Muscle layer of colon (tissue), 2 donors: Measurements from ENCODE around the gene ADAM12.

ENCODE experiments used
- H3K27ac ChIP-seq: one replicate; pipeline ENCODE4 v1.7.0; 2013; ENCODE audit warnings: low read depth, mild to moderate bottlenecking, low read length, moderate library complexity
- H3K27me3 ChIP-seq, 2 donors: one replicate each; pipeline ENCODE4 v1.7.0; 2013; ENCODE audit warnings: low read length in 2 of 2, mild to moderate bottlenecking in 2 of 2; ENCODE audit not compliant: insufficient read depth in 2 of 2, control insufficient read depth in 1 of 2
- H3K36me3 ChIP-seq: one replicate; pipeline ENCODE4 v1.7.0; 2013; ENCODE audit warnings: mild to moderate bottlenecking, low read length; ENCODE audit not compliant: insufficient read depth
- H3K4me1 ChIP-seq: one replicate; pipeline ENCODE4 v1.7.0; 2013; ENCODE audit warnings: mild to moderate bottlenecking, low read length; ENCODE audit not compliant: insufficient read depth
- H3K4me3 ChIP-seq, 2 donors: one replicate each; pipeline ENCODE4 v1.7.0; 2013; ENCODE audit warnings: low read length in 2 of 2, low read depth in 1 of 2, mild to moderate bottlenecking in 1 of 2, moderate library complexity in 1 of 2
- H3K9ac ChIP-seq: one replicate; pipeline ENCODE4 v1.7.0; 2013; ENCODE audit warnings: low read length
- H3K9me3 ChIP-seq: one replicate; pipeline ENCODE4 v1.7.0; 2013; ENCODE audit warnings: mild to moderate bottlenecking, low read length
- donor health status: abdominal sarcoma.
- donor health status: Adenocarcinoma of cecum.

ADAM12 gene

DNA sequence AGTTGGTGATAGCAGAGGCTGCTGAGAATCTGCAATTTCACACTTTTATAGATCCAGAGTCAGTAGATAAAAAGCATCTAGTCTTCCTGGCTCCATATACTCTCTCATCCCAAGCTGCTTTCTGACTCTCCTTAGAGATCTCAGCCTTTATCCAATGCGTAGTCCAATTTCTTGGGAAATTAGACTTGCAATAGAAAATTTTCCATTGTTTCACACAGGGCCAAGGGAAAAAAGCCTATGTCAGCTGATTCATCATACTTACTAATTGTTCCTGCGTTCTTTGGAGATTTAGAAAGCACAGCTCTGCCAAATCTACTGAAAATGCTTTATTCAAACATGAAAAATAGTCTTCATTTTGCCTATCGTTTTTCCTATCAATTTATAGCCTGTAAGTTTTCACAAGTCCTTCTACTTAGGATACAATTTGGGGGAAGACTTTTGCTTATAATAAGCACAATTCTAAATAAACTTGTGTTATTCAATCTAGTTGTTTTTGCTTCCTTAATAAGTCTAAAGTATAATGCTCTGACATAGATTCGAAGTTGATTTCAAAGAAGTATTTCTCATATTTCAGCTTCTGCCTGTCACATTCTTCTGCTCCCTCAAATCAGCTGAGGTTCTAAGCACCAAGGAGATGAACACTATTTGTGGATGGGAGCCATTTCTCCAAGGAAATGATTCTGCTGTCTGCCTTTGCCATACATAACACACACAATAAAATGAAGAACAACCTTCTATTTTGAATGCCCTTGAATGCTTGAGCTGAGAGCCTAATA, 165.4 kb downstream of the ADAM12 start:
- H3K27ac ChIP-seq = no peak overlapping the region
- no peaks in the 10 kb centered on the region for H3K9me3 ChIP-seq
- no peaks in the 10 kb centered on the region for H3K4me1 ChIP-seq
- H3K27me3 ChIP-seq = no peaks in the 10 kb centered on the region
- no peak overlapping the region for H3K4me3 ChIP-seq
- no peak overlapping the region for H3K9ac ChIP-seq
- no peaks in the 10 kb centered on the region for H3K36me3 ChIP-seq

DNA sequence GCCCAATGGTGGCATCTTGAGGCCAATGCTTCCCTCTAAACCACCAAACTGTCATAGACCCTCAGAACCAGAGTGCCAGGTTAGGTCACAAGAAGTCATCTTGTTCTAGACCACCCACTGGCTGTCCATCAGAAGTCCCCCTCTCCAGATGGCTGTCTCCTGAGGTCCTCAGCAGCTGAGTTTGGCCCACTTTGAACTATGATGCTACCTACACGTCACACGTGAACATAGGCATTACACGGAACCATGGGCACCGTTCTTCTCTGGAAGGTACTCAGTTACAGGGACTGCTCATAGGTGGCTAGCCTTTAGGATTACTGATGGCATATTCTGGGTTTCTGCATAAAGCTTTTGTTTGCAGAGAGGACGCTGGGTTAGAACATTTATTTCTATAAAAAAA, 166.4 kb downstream of the ADAM12 start:
- H3K36me3 ChIP-seq = no peaks in the 10 kb centered on the region
- H3K9me3 ChIP-seq = no peaks in the 10 kb centered on the region
- H3K4me1 ChIP-seq = no peaks in the 10 kb centered on the region
- no peak overlapping the region for H3K4me3 ChIP-seq
- H3K27me3 ChIP-seq = no peaks in the 10 kb centered on the region
- H3K9ac ChIP-seq = no peak overlapping the region
- H3K27ac ChIP-seq = no peak overlapping the region

DNA sequence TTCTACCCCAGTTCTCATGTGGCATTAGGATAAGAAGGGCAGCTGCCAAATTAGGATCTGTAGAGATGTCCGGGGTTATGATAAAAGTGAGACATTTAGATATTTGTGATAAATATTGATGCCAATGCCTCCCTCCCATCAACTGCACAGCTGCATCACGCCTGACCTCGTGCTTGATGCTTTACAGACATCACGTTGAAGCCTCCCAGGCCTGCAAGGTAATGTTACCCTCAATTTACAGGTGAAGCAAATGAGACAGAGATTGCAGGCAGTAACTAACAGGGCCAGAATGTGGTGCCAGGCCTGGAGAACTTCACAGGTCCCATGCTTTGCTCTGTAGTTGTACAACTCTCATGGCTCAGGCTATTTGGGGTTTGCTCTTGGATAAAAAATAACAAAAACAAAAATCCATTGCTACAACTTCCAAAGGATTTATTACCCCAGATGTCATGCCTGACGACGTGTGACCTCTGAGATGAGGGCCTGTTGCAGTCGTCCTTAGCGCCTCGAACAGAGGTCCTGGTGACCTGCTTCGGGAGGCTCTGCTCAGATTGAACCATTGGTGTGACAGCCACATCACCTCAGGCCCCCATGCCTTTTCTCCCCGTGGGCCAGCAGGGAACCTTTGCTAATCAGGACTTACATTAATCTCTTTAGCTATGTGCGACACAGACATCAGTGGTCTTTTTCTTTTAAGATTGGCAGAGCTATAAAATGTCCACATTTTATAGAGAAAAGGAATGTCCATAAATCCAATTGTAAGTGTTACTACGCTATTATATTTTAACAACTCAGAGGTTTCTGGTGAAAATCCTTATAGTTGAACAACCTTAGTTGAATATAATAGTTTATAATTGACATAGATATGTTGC, 169.3 kb downstream of the ADAM12 start:
- Histone ChIP-seq H3K4me1 (no peaks in the 10 kb centered on the region), H3K27me3 (no peaks in the 10 kb centered on the region), H3K4me3 (no peak overlapping the region)

DNA sequence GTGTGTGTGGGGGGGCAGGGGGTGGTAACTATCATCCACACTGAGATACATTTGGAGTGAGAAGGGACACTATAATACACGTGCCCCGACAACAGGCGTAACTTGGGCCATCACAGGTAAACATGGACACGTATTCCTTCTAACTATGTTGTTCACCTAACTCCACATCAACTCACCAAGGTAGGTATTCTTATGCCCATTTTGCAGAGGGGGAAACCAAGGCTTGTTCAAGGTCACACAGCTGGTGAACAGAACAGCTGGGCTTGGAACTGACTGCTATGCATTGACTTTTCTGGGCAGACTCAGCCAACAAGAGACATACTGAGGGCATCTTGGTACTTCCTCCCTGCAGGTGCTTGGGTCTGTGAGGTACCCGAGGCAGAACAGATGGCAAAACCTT, 170.1 kb downstream of the ADAM12 start:
- Histone ChIP-seq H3K27ac (no peak overlapping the region), H3K27me3 (no peaks in the 10 kb centered on the region), H3K4me3 (no peak overlapping the region), H3K9ac (no peak overlapping the region), H3K4me1 (no peaks in the 10 kb centered on the region), H3K36me3 (no peaks in the 10 kb centered on the region), H3K9me3 (no peaks in the 10 kb centered on the region)

More for the DNA sequence above, 169.3 kb downstream of the ADAM12 start:
- Histone ChIP-seq H3K9ac (no peak overlapping the region), H3K27ac (no peak overlapping the region), H3K9me3 (no peaks in the 10 kb centered on the region), H3K36me3 (no peaks in the 10 kb centered on the region)

DNA sequence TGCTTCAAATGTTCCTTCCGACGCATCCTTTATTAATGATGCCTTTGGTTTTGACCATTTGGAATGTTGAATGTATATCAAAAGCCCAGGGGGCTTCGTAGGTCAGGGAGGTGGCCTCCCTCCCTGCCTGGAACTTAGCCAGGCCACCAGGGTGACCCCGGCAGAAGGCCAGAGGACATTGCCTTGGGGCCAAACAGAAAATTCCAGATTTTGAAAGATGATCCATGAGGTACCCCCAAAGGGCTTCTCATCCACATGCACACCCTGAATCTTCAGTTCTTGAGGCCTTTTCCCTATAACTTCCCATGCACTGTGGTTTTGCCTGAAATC, 171.7 kb downstream of the ADAM12 start:
- Histone ChIP-seq H3K27me3 (no peaks in the 10 kb centered on the region), H3K4me3 (no peak overlapping the region), H3K4me1 (no peaks in the 10 kb centered on the region), H3K9ac (no peak overlapping the region), H3K36me3 (no peaks in the 10 kb centered on the region), H3K27ac (no peak overlapping the region), H3K9me3 (no peaks in the 10 kb centered on the region)

DNA sequence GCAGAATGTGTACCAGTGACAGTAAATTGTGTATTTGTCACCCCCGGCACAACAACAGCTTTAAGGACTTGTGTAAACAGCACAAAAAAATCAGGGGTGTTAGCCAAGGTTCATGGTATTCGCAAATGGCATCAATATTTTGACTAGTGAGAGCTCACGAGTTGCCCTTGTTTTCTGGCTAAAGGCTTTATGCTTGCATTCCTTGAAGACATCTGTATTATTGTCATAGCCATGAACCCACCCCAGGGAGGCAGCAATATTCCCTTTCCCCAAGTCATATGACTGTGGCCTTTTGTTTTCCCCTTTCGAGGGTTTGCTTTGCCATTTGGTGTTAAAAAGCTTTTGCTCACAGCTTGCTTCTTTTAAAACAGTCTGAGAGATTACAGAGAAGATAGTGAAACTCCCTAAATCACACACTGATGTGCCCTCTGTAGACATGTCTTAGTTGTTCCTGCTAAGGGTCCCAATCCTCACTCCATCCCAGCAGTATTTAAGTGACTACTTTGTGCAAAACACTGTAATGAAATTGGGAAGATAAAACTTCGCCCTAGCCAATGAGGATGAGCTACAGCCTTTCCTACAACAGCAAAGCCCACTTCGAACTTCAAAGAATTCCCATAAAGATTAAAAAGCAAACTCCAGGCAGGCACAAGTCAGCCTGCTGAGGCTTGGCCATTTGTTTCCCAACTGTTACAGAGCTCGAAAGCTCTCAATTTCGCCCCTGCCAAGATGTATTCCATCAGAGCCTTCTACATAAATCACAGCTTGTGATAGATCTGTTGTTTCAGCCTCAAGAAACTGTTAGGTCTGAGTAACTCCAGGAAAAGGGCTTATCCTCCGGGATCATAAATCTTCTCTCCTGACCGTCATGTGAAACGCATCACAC, 172.3 kb downstream of the ADAM12 start:
- H3K27ac ChIP-seq = no peak overlapping the region
- H3K4me3 ChIP-seq = no peak overlapping the region

DNA sequence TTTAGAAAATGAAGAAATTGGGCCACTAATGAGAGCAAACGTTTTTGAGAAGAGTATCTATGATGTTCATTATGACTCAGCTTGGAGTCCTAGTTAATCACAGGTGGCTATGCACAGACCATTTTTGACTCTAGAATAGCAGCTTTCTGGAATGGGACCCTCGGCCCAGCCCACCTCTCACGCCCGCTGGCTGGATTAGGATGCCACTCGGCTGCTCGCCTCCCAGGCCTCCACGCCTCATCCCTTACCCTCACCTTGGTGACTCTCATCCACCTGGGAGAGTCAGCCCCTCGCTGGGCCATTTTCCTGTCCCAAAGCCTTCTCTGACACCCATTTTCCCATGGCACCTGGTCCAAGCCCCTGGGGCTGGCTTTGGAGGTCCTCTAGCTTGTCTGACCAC, 173.6 kb downstream of the ADAM12 start:
- H3K36me3 ChIP-seq = no peaks in the 10 kb centered on the region

More for the DNA sequence above, 172.3 kb downstream of the ADAM12 start:
- Histone ChIP-seq H3K9ac (no peak overlapping the region), H3K9me3 (no peaks in the 10 kb centered on the region), H3K4me1 (no peaks in the 10 kb centered on the region), H3K27me3 (no peaks in the 10 kb centered on the region), H3K36me3 (no peaks in the 10 kb centered on the region)

DNA sequence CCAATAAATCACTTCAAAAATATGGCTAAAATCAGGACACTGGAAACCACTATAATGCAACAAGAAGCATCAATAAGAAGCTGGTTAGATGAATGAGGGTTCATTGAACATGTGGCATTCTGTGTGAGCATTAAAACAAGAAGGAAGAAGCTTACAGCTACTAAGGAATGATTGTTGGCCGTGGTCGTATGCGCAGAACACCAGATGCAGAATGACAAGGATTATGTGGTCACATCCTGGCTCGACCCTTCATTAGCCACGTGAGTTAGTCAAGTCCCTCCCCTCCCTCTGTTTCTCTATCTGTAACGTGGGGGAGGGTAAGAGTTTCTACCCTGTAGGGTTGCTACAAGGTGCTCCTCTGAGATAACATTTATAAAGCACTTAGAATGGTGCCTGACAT, 174.3 kb downstream of the ADAM12 start:
- Histone ChIP-seq H3K27ac (no peak overlapping the region), H3K27me3 (no peaks in the 10 kb centered on the region), H3K9ac (no peak overlapping the region), H3K9me3 (no peaks in the 10 kb centered on the region), H3K4me3 (no peak overlapping the region), H3K4me1 (no peaks in the 10 kb centered on the region), H3K36me3 (no peaks in the 10 kb centered on the region)

More for the DNA sequence above, 173.6 kb downstream of the ADAM12 start:
- Histone ChIP-seq H3K27ac (no peak overlapping the region), H3K4me1 (no peaks in the 10 kb centered on the region), H3K27me3 (no peaks in the 10 kb centered on the region), H3K9me3 (no peaks in the 10 kb centered on the region), H3K4me3 (no peak overlapping the region), H3K9ac (no peak overlapping the region)

DNA sequence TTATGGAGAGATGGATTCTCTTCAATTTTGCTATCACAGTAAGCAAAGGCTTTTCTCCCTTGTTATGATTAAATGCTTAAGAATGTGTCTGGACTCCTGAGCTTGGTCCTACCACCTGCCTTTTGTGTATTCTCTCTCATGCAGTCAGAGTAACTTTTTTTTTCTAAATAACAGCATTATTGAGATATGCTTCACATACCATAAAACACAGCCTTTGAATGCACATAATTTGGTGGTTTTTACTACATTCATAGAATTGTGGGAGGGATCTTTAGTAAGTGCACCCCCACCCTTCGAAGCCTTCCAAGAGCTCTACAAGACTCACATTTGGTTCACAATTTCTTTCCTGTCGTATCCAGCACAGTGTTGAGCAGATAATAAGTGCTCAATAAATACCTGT, 175.5 kb downstream of the ADAM12 start:
- Histone ChIP-seq H3K27ac (no peak overlapping the region), H3K9me3 (no peaks in the 10 kb centered on the region), H3K27me3 (no peaks in the 10 kb centered on the region), H3K36me3 (no peaks in the 10 kb centered on the region), H3K4me1 (no peaks in the 10 kb centered on the region), H3K4me3 (no peak overlapping the region), H3K9ac (no peak overlapping the region)

DNA sequence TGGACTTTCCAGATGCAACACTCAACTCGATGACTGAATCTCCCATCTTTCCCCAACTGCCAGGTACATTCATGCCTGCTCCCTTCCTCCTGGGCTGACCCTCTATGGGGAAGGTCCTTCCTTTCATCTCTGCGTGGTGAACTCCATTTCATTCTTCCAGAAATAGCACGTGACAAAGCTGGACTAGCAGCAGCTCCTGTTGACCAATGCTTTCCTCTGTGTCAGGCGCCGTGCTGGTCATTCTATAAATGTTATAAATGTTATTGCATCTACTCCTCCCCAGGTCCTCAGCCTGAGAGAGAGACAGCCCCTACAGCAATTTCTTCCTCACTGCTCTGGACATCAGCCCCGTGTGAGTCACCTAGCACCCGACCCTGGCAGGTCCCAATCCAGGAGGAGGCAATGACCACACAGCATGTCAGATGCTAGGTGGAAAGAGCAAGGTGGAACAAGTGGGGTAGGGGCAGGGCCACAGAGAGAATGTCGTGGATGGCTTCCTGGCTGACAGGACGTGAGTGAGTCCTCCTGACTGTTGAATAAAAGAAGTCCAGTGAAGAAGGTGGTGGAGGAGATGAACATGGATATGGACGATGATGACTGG, 178.1 kb downstream of the ADAM12 start:
- H3K4me3 ChIP-seq = no peak overlapping the region
- H3K4me1 ChIP-seq = no peaks in the 10 kb centered on the region
- no peak overlapping the region for H3K9ac ChIP-seq
- H3K36me3 ChIP-seq = no peaks in the 10 kb centered on the region
- no peaks in the 10 kb centered on the region for H3K27me3 ChIP-seq
- no peaks in the 10 kb centered on the region for H3K9me3 ChIP-seq
- H3K27ac ChIP-seq = no peak overlapping the region

DNA sequence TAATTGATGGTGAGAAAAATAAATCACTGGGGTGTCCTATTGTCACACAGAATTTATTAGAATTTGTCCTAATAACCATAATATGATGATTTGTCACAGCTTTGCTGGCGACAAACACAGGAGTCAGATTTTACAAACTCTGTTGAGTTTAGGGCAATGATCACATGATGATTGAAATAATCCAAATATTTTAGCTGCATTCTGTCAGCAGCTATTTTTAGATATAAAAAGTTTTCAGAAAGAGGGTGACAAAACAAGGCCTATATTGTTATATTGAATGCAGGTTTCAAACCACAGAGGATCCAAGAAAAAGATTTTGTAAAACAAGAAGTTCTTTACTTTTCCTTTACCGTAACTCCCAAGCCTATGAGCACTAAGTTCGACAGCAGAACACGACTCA, 178.8 kb downstream of the ADAM12 start:
- Histone ChIP-seq H3K4me3 (no peak overlapping the region), H3K9ac (no peak overlapping the region), H3K36me3 (no peaks in the 10 kb centered on the region), H3K27me3 (no peaks in the 10 kb centered on the region), H3K27ac (no peak overlapping the region), H3K9me3 (no peaks in the 10 kb centered on the region), H3K4me1 (no peaks in the 10 kb centered on the region)
